Measurements from ENCODE around the gene TSPAN3. TPM values are rescaled to one million over a fixed set of nuclear protein-coding genes. Genes with fewer than 3 reads are reported as not detected.

Gene TSPAN3
- total RNA-seq, 1 experiment from 2014 or later: 237 TPM

- Mint-ChIP-seq H3K27ac (ENCODE audit: unreplicated experiment) (no peak overlapping the region), H3K27me3 (ENCODE audit: insufficient read depth, unreplicated experiment) (no peaks in the 10 kb centered on the region), H3K4me1 (ENCODE audit: low read depth, unreplicated experiment) (peaks cover 6% of the 10 kb centered on the region), H3K9me3 (ENCODE audit: unreplicated experiment) (no peaks in the 10 kb centered on the region), H3K4me3 (ENCODE audit: unreplicated experiment) (no peak overlapping the region), H3K36me3 (ENCODE audit: insufficient read depth, unreplicated experiment) (no peaks in the 10 kb centered on the region)
- DNase-seq: no peak
- no peaks in the 10 kb centered on the region for H3K27me3 ChIP-seq (replicated peaks; ENCODE audit: control insufficient read depth, insufficient read depth, low read length)
- TF ChIP-seq CTCF (IDR thresholded peaks at IDR 0.05; ENCODE audit: insufficient read depth in 1 of 2, low read depth in 1 of 2, low read length in 1 of 2, severe bottlenecking in 1 of 2, unreplicated experiment in 1 of 2): no peak
- intact Hi-C loops (cut with micrococcal nuclease; ENCODE audit: unreplicated experiment): no loop called here
- ChIA-PET POLR2A (no interaction called here), CTCF (no interaction called here)
- peaks cover 9% of the 10 kb centered on the region for H3K4me1 ChIP-seq
- no peak overlapping the region for H3K4me3 ChIP-seq (ENCODE audit: low read depth, low read length)
- BruUV-seq (replicated peaks): no TSS peak
- no peaks in the 10 kb centered on the region for H3K9me3 ChIP-seq
- H3K36me3 ChIP-seq (ENCODE audit: control insufficient read depth, insufficient read depth, low read length): no peaks in the 10 kb centered on the region
Measured at GRCh38 chr15:77096541-77096940, 25.6 kb upstream of the TSPAN3 start.

GRCh38 chr15:77096138-77096537 is 25.2 kb upstream of the TSPAN3 start:
- Mint-ChIP-seq H3K27me3 (ENCODE audit: insufficient read depth, unreplicated experiment) (no peaks in the 10 kb centered on the region), H3K4me1 (ENCODE audit: low read depth, unreplicated experiment) (peaks cover 6% of the 10 kb centered on the region), H3K36me3 (ENCODE audit: insufficient read depth, unreplicated experiment) (no peaks in the 10 kb centered on the region), H3K9me3 (ENCODE audit: unreplicated experiment) (no peaks in the 10 kb centered on the region), H3K4me3 (ENCODE audit: unreplicated experiment) (no peak overlapping the region), H3K27ac (ENCODE audit: unreplicated experiment) (no peak overlapping the region)
- no peaks in the 10 kb centered on the region for H3K9me3 ChIP-seq
- no peak overlapping the region for H3K4me3 ChIP-seq (ENCODE audit: low read depth, low read length)
- ChIA-PET POLR2A (no interaction called here), CTCF (no interaction called here)
- peaks cover 5% of the 10 kb centered on the region for H3K4me1 ChIP-seq
- no peak for TF ChIP-seq CTCF (IDR thresholded peaks at IDR 0.05; ENCODE audit: insufficient read depth in 1 of 2, low read depth in 1 of 2, low read length in 1 of 2, severe bottlenecking in 1 of 2, unreplicated experiment in 1 of 2)
- no peaks in the 10 kb centered on the region for H3K27me3 ChIP-seq (replicated peaks; ENCODE audit: control insufficient read depth, insufficient read depth, low read length)
- no TSS peak for BruUV-seq (replicated peaks)
- H3K36me3 ChIP-seq (ENCODE audit: control insufficient read depth, insufficient read depth, low read length): no peaks in the 10 kb centered on the region
- no peak for DNase-seq
- intact Hi-C loops (cut with micrococcal nuclease; ENCODE audit: unreplicated experiment): no loop called here

GRCh38 chr15:77094397-77095030 is 23.6 kb upstream of the TSPAN3 start:
- Histone ChIP-seq H3K27me3 (replicated peaks; ENCODE audit: control insufficient read depth, insufficient read depth, low read length) (no peaks in the 10 kb centered on the region), H3K4me1 (no peaks in the 10 kb centered on the region), H3K4me3 (ENCODE audit: low read depth, low read length) (no peak overlapping the region), H3K36me3 (ENCODE audit: control insufficient read depth, insufficient read depth, low read length) (no peaks in the 10 kb centered on the region), H3K9me3 (no peaks in the 10 kb centered on the region)
- Mint-ChIP-seq H3K4me1 (ENCODE audit: low read depth, unreplicated experiment) (peaks cover 2% of the 10 kb centered on the region), H3K27ac (ENCODE audit: unreplicated experiment) (no peak overlapping the region), H3K4me3 (ENCODE audit: unreplicated experiment) (no peak overlapping the region), H3K27me3 (ENCODE audit: insufficient read depth, unreplicated experiment) (no peaks in the 10 kb centered on the region), H3K9me3 (ENCODE audit: unreplicated experiment) (no peaks in the 10 kb centered on the region), H3K36me3 (ENCODE audit: insufficient read depth, unreplicated experiment) (no peaks in the 10 kb centered on the region)
- intact Hi-C loops (cut with micrococcal nuclease; ENCODE audit: unreplicated experiment): no loop called here
- no TSS peak for BruUV-seq (replicated peaks)
- ChIA-PET CTCF (no interaction called here), POLR2A (interaction anchor here (0.6 kb wide), 1 partner anchor 327 kb away, joined by 4 read pairs; no protein-coding TSS in a partner anchor)
- TF ChIP-seq CTCF (IDR thresholded peaks at IDR 0.05; ENCODE audit: insufficient read depth in 1 of 2, low read depth in 1 of 2, low read length in 1 of 2, severe bottlenecking in 1 of 2, unreplicated experiment in 1 of 2): peak in 1 of 2 experiments; percentile 29
- no peak for DNase-seq

Data from Caco-2 (cell line).